SK-N-SH (cell line): ENCODE data around the gene TIE1.

Experiments used
- CTCF ChIP-seq: fragments of 200-600 bp; sonication (generic); IDR thresholded peaks from 2 replicates; pipeline ENCODE4 v1.6.1; 2017; ENCODE audit warnings: antibody characterized with exemption, mild to moderate bottlenecking, moderate library complexity
- EP300 ChIP-seq, 2 experiments: IDR thresholded peaks; 2 replicates each; pipeline versions ENCODE4 v1.4.0 to v1.6.1; 2012; ENCODE audit warnings: borderline replicate concordance in 1 of 2, low read depth in 1 of 2, low read length in 1 of 2
- MAX ChIP-seq: IDR thresholded peaks from 2 replicates; pipeline ENCODE4 v1.4.0; 2012; ENCODE audit warnings: low read depth
- MXI1 ChIP-seq: IDR thresholded peaks from 2 replicates; pipeline ENCODE4 v1.6.1; 2012; ENCODE audit warnings: mild to moderate bottlenecking, low read depth, low read length, improper control_type of control experiment
- NRF1 ChIP-seq: IDR thresholded peaks from 2 replicates; pipeline ENCODE4 v1.6.1; 2012; ENCODE audit warnings: low read depth, mild to moderate bottlenecking, low read length
- POLR2AphosphoS5 ChIP-seq: IDR thresholded peaks from 2 replicates; pipeline ENCODE4 v1.6.1; 2012; ENCODE audit warnings: low read depth, low read length
- RAD21 ChIP-seq: IDR thresholded peaks from 2 replicates; pipeline ENCODE4 v1.6.1; 2012; ENCODE audit warnings: mild to moderate bottlenecking, low read length
- REST ChIP-seq: IDR thresholded peaks from 2 replicates; pipeline ENCODE4 v1.6.1; 2012; ENCODE audit warnings: mild to moderate bottlenecking, low read depth, low read length, moderate library complexity
- SMC3 ChIP-seq: IDR thresholded peaks from 2 replicates; pipeline ENCODE4 v1.6.1; 2012; ENCODE audit warnings: low read depth, low read length, improper control_type of control experiment
- TAF1 ChIP-seq: IDR thresholded peaks from 2 replicates; pipeline ENCODE4 v1.6.1; 2012; ENCODE audit warnings: low read depth, mild to moderate bottlenecking, low read length, moderate library complexity, borderline replicate concordance
- YY1 ChIP-seq: IDR thresholded peaks from 2 replicates; pipeline ENCODE4 v1.4.0; 2012; ENCODE audit warnings: low read depth, mild to moderate bottlenecking
- ZBTB33 ChIP-seq: IDR thresholded peaks from 2 replicates; pipeline ENCODE4 v1.4.0; 2012; ENCODE audit warnings: low read depth, borderline replicate concordance

GRCh38 chr1:43307458-43308158 lies 6.8 kb downstream of the TIE1 start:
- TF ChIP-seq CTCF, result no peak
- no peak for TF ChIP-seq RAD21
- TF ChIP-seq NRF1, result no peak
- no peak for TF ChIP-seq EP300 (IDR thresholded peaks at IDR 0.05; ENCODE audit: borderline replicate concordance in 1 of 2, low read depth in 1 of 2, low read length in 1 of 2)
- no peak for TF ChIP-seq MXI1
- no peak for TF ChIP-seq POLR2AphosphoS5
- no peak for TF ChIP-seq YY1
- no peak for TF ChIP-seq REST
- no peak for TF ChIP-seq TAF1
- no peak for TF ChIP-seq SMC3
- TF ChIP-seq MAX, result no peak
- no peak for TF ChIP-seq ZBTB33
